ENCODE measurements around the gene PDZD7.

PDZD7 gene

DNA sequence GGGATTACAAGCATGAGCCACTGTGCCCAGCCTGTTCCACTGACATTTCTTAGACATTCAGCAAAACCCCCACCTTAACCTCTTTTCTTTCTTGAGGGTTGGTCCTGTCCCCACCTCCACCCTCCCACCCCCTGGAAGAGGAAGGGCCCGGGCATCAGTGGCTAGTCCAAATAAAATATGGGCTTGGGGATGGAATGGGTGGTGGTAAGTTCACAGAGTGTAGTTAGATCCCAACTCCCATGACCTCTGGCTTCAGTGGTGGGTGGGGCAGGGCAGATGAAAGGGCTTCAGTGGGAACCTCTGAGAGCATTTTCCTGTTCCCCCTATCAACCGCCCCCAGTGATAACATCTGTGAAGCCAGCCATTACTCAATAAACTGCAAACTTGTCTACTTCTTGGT is 9.9 kb upstream of the PDZD7 start:
- no peaks in the 10 kb centered on the region for H4K20me1 ChIP-seq (ENCODE audit: control insufficient read depth, insufficient read depth, low read depth, low read length)
- no peak overlapping the region for H3K4me2 ChIP-seq (ENCODE audit: low read length)

GRCh38 chr10:101040061-101040460 is 9.1 kb upstream of the PDZD7 start:
- Histone ChIP-seq H3K36me3 (ENCODE audit: control insufficient read depth, low read length) (no peaks in the 10 kb centered on the region), H3K27me3 (ENCODE audit: control insufficient read depth, low read length) (peaks cover 18% of the 10 kb centered on the region; the same call in 1 of the 2 replicates), H3F3A (ENCODE audit: control insufficient read depth, insufficient read depth) (peaks cover 4% of the 10 kb centered on the region), H4K20me1 (ENCODE audit: control insufficient read depth, insufficient read depth, low read depth, low read length) (no peaks in the 10 kb centered on the region), H3K27ac (ENCODE audit: low read depth, low read length) (no peak overlapping the region), H3K79me2 (ENCODE audit: control insufficient read depth, low read length) (no peaks in the 10 kb centered on the region), H3K4me3 (ENCODE audit: low read length) (no peak overlapping the region), H3K9me3 (ENCODE audit: control insufficient read depth, insufficient read depth, low read length) (no peaks in the 10 kb centered on the region), H3K9me2 (replicated peaks; ENCODE audit: control insufficient read depth, low read length) (no peaks in the 10 kb centered on the region), H3K4me2 (ENCODE audit: low read length) (no peak overlapping the region), H3K4me1 (ENCODE audit: control insufficient read depth, low read length) (peaks cover 15% of the 10 kb centered on the region)
- TF ChIP-seq CTCF (IDR thresholded peaks at IDR 0.05; ENCODE audit: low read depth, low read length, poor library complexity, severe bottlenecking) = no peak
- no peak for TF ChIP-seq EZH2phosphoT487 (IDR thresholded peaks at IDR 0.05; ENCODE audit: borderline replicate concordance, low read length)

More for the DNA sequence above, 9.9 kb upstream of the PDZD7 start:
- peaks cover 4% of the 10 kb centered on the region for H3F3A ChIP-seq (ENCODE audit: control insufficient read depth, insufficient read depth)
- H3K36me3 ChIP-seq (ENCODE audit: control insufficient read depth, low read length) = no peaks in the 10 kb centered on the region
- H3K9me3 ChIP-seq (ENCODE audit: control insufficient read depth, insufficient read depth, low read length) = no peaks in the 10 kb centered on the region
- no peak overlapping the region for H3K4me3 ChIP-seq (ENCODE audit: low read length)
- no peaks in the 10 kb centered on the region for H3K79me2 ChIP-seq (ENCODE audit: control insufficient read depth, low read length)
- H3K9me2 ChIP-seq (replicated peaks; ENCODE audit: control insufficient read depth, low read length) = no peaks in the 10 kb centered on the region
- TF ChIP-seq EZH2phosphoT487 (IDR thresholded peaks at IDR 0.05; ENCODE audit: borderline replicate concordance, low read length) (no peak), CTCF (IDR thresholded peaks at IDR 0.05; ENCODE audit: low read depth, low read length, poor library complexity, severe bottlenecking) (no peak)
- H3K27ac ChIP-seq (ENCODE audit: low read depth, low read length) = no peak overlapping the region
- H3K4me1 ChIP-seq (ENCODE audit: control insufficient read depth, low read length) = peaks cover 15% of the 10 kb centered on the region
- H3K27me3 ChIP-seq (ENCODE audit: control insufficient read depth, low read length) = peaks cover 15% of the 10 kb centered on the region; the same call in 1 of the 2 replicates

- H3K9me3 ChIP-seq (ENCODE audit: control insufficient read depth, insufficient read depth, low read length) = no peaks in the 10 kb centered on the region
- peak; percentile 49 for TF ChIP-seq CTCF (IDR thresholded peaks at IDR 0.05; ENCODE audit: low read depth, low read length, poor library complexity, severe bottlenecking)
- no peak for TF ChIP-seq EZH2phosphoT487 (IDR thresholded peaks at IDR 0.05; ENCODE audit: borderline replicate concordance, low read length)
- no peak overlapping the region for H3K27ac ChIP-seq (ENCODE audit: low read depth, low read length)
- H3K27me3 ChIP-seq (ENCODE audit: control insufficient read depth, low read length) = peaks cover 24% of the 10 kb centered on the region; the same call in 1 of the 2 replicates
- no peaks in the 10 kb centered on the region for H3K79me2 ChIP-seq (ENCODE audit: control insufficient read depth, low read length)
- no peaks in the 10 kb centered on the region for H3F3A ChIP-seq (ENCODE audit: control insufficient read depth, insufficient read depth)
- H3K4me2 ChIP-seq (ENCODE audit: low read length) = no peak overlapping the region
- no peaks in the 10 kb centered on the region for H3K36me3 ChIP-seq (ENCODE audit: control insufficient read depth, low read length)
- H3K4me1 ChIP-seq (ENCODE audit: control insufficient read depth, low read length) = peaks cover 12% of the 10 kb centered on the region
- no peak overlapping the region for H3K4me3 ChIP-seq (ENCODE audit: low read length)
- no peaks in the 10 kb centered on the region for H4K20me1 ChIP-seq (ENCODE audit: control insufficient read depth, insufficient read depth, low read depth, low read length)
- H3K9me2 ChIP-seq (replicated peaks; ENCODE audit: control insufficient read depth, low read length) = no peaks in the 10 kb centered on the region
These were observed 7.6 kb upstream of the PDZD7 start for GRCh38 chr10:101038484-101038883.
